Adrenal gland (tissue), 12 donors: ENCODE data around the gene MAD2L1BP. TPM values are rescaled to one million over a fixed set of nuclear protein-coding genes. Genes with fewer than 3 reads are reported as not detected.

Experiments used
- DNase-seq, 7 donors: peaks; one replicate each; pipeline ENCODE4 v3.0.0-alpha.2; 2019 to 2020
- H3K27ac ChIP-seq, 5 donors: fragments of 200-600 bp; sonication (generic) in 4 of 5; 1 replicate in 3 of 5; 2 replicates in 2 of 5; pipeline versions ENCODE4 v1.5.1 to v1.8.0; 2016 to 2020; ENCODE audit warnings: mild to moderate bottlenecking in 1 of 5
- H3K27me3 ChIP-seq: fragments of 200-600 bp; 2 replicates; pipeline ENCODE4 v1.8.0; 2021
- H3K36me3 ChIP-seq, 2 donors: fragments of 200-600 bp; replicated peaks in 1 of 2; 1 replicate in 1 of 2; 2 replicates in 1 of 2; pipeline versions ENCODE4 v1.5.1 to v1.8.0; 2018 to 2022
- H3K4me1 ChIP-seq, 2 donors: fragments of 200-600 bp; replicated peaks in 1 of 2; 1 replicate in 1 of 2; 2 replicates in 1 of 2; pipeline versions ENCODE4 v1.5.1 to v1.8.0; 2018 to 2021
- H3K4me3 ChIP-seq, 4 donors: fragments of 200-600 bp; sonication (generic) in 3 of 4; one replicate each; pipeline ENCODE4 v1.5.1; 2016 to 2018
- H3K9me3 ChIP-seq, 3 donors: fragments of 200-600 bp; sonication (generic) in 1 of 3; replicated peaks in 1 of 3; 1 replicate in 2 of 3; 2 replicates in 1 of 3; pipeline versions ENCODE4 v1.5.1 to v1.8.0; 2016 to 2021
- CTCF ChIP-seq, 6 experiments: fragments of 450-650 bp in 4 of 6; fragments of 200-600 bp in 2 of 6; sonication (generic) in 1 of 6; IDR thresholded peaks; 1 replicate in 5 of 6; 2 replicates in 1 of 6; pipeline versions ENCODE4 v1.5.1 to v1.8.0; 2016 to 2021; ENCODE audit warnings: antibody characterized with exemption in 6 of 6, mild to moderate bottlenecking in 2 of 6, moderate library complexity in 1 of 6
- POLR2A ChIP-seq, 2 donors: fragments of 450-650 bp; IDR thresholded peaks; one replicate each; pipeline ENCODE4 v1.6.1; 2017; ENCODE audit warnings: antibody characterized with exemption in 2 of 2, mild to moderate bottlenecking in 2 of 2, moderate library complexity in 1 of 2
- WGBS, 4 donors: extraction: QIAGEN DNeasy Blood & Tissue Kit in 2 of 4; methylation state at CpG; one replicate each; pipeline versions ENCODE4 v1.1.5 to v1.1.7; 2013 to 2017; 5-methylcytosine and 5-hydroxymethylcytosine counted together
- intact Hi-C, 2 donors: fragments of 100-400 bp; cut with DNase I; formaldehyde crosslinking; loops; one replicate each; pipeline versions ENCODE4 v1.14.1 to v1.15.0; 2022 to 2023
- polyA plus RNA-seq, 3 donors: library from polyadenylated mRNA; stranded (reverse); fragments of 200-250 nt in 2 of 3; fragments of 350-450 nt in 1 of 3; fragmentation: Illumina TruSeq in 1 of 3; extraction: RNeasy Lipid Tissue Mini Kit (QIAGEN cat#74804) in 1 of 3; gene quantifications; one replicate each; pipeline ENCODE4 v1.2.3, GENCODE V29; 2013 to 2014
- total RNA-seq, 9 donors: library from RNA; depleted of rRNA in 4 of 9; stranded (reverse); fragments of >200 nt in 4 of 9; fragments of 120-200 nt in 1 of 9; fragmentation: NEBNext Ultra II Directional in 1 of 9; extraction: Animal tissue kit (Norgen Biotek cat#: 25700) in 1 of 9; gene quantifications; one replicate each; pipeline versions ENCODE4 v1.1.0 to v1.2.4, GENCODE V29; 2013 to 2023
- donor health status: healthy with polysubstance abuse.
- donor health status: Bipolar disorder and iron deficiency.
- donor health status: DM: yes; HTN: yes; CAD: no.
- donor health status: DM: no; HTN: no; CAD: no.
- donor health status: DM: no; HTN: no; CAD: no.
- donor health status: DM: yes; HTN: yes; CAD: no.

The MAD2L1BP gene
- total and polyA plus RNA-seq, 12 donors = 15.2 to 112 (median 27.2) TPM

GRCh38 chr6:43687437-43688347, 52.1 kb downstream of the MAD2L1BP start, which contains the start of gene MRPS18A:
TSS of gene MRPS18A (minus strand) at chr6:43687791. CDS start at chr6:43687779, 12 bp downstream.
- Histone ChIP-seq H3K36me3 (no peaks in the 10 kb centered on the region), H3K9me3 (no peaks in the 10 kb centered on the region), H3K27ac (peak within 1 kb of the TSS in 4 of 5 donors; percentile 48 to 81 (median 74)), H3K27me3 (no peaks in the 10 kb centered on the region), H3K4me3 (peak within 1 kb of the TSS; percentile 30 to 98 (median 64)), H3K4me1 (peaks cover 7 to 19% of the 10 kb centered on the region in 2 donors)
- 0 to 9% (median 5%) methylated on average over 27 to 43 of the region's 43 CpGs for WGBS, 4 donors
- TF ChIP-seq POLR2A (IDR thresholded peaks at IDR 0.05) (peak in 1 of 2 donors; percentile 56), CTCF (IDR thresholded peaks at IDR 0.05) (no peak)
- DNase-seq = peak; percentile 75 to 87 (median 82)
- intact Hi-C loops = no loop called here

GRCh38 chr6:43689421-43689820, 53.8 kb downstream of the MAD2L1BP start:
- H3K27me3 ChIP-seq = no peaks in the 10 kb centered on the region
- H3K27ac ChIP-seq = no peak overlapping the region
- intact Hi-C loops = no loop called here
- H3K4me3 ChIP-seq = no peak overlapping the region
- 52 to 74% (median 67%) methylated on average over 2 of the region's 2 CpGs for WGBS, 4 donors
- H3K4me1 ChIP-seq = peaks cover 7 to 19% of the 10 kb centered on the region in 2 donors
- H3K9me3 ChIP-seq = no peaks in the 10 kb centered on the region
- no peak for TF ChIP-seq POLR2A (IDR thresholded peaks at IDR 0.05)
- TF ChIP-seq CTCF (IDR thresholded peaks at IDR 0.05) = no peak
- H3K36me3 ChIP-seq = no peaks in the 10 kb centered on the region
- DNase-seq = no peak

Other genes with a start within 250 kb of the MAD2L1BP start
- gene ABCC10, start 208.3 kb upstream of the MAD2L1BP start, total RNA-seq = 10 to 100 TPM; 19.1 to 40.0 (median 24.2) TPM
- 100 to 1,000 TPM in 1 of 3 donors, 10 to 100 TPM in 1, 1 to 10 TPM in 1; 8.5 to 123 (median 70.7) TPM for gene ABCC10, start 208.3 kb upstream of the MAD2L1BP start, polyA plus RNA-seq
- gene DLK2, start 180.3 kb upstream of the MAD2L1BP start, total RNA-seq = 1 to 10 TPM in 4 of 9 donors, under 1 TPM in 2, not detected in 3; 0.14 to 3.9 (median 1.4) TPM
- 1 to 10 TPM in 1 of 3 donors, under 1 TPM in 1, not detected in 1; 0.64 to 1.0 TPM for gene DLK2, start 180.3 kb upstream of the MAD2L1BP start, polyA plus RNA-seq
- 10 to 100 TPM; 23.1 to 66.0 (median 32.5) TPM for gene TJAP1, start 158.3 kb upstream of the MAD2L1BP start, total RNA-seq
- 10 to 100 TPM; 17.6 to 77.5 (median 54.4) TPM for gene TJAP1, start 158.3 kb upstream of the MAD2L1BP start, polyA plus RNA-seq
- gene LRRC73, start 125.5 kb upstream of the MAD2L1BP start, total RNA-seq = 10 to 100 TPM in 3 of 9 donors, 1 to 10 TPM in 6; 1.4 to 15.0 (median 4.4) TPM
- 1 to 10 TPM; 2.8 to 4.0 (median 3.1) TPM for gene LRRC73, start 125.5 kb upstream of the MAD2L1BP start, polyA plus RNA-seq
- 100 to 1,000 TPM; 121 to 271 (median 170) TPM for gene YIPF3, start 118.9 kb upstream of the MAD2L1BP start, total RNA-seq
- 100 to 1,000 TPM in 1 of 3 donors, 10 to 100 TPM in 2; 78.1 to 139 (median 98.0) TPM for gene YIPF3, start 118.9 kb upstream of the MAD2L1BP start, polyA plus RNA-seq
- 10 to 100 TPM; 16.8 to 54.4 (median 30.3) TPM for gene POLR1C, start 118.8 kb upstream of the MAD2L1BP start, total RNA-seq
- 10 to 100 TPM; 36.7 to 67.2 (median 50.7) TPM for gene POLR1C, start 118.8 kb upstream of the MAD2L1BP start, polyA plus RNA-seq
- 10 to 100 TPM; 16.1 to 70.6 (median 22.9) TPM for gene XPO5, start 59.8 kb upstream of the MAD2L1BP start, total RNA-seq
- 10 to 100 TPM; 10.9 to 26.2 (median 14.8) TPM for gene XPO5, start 59.8 kb upstream of the MAD2L1BP start, polyA plus RNA-seq
- 10 to 100 TPM in 8 of 9 donors, 1 to 10 TPM in 1; 7.5 to 25.0 (median 14.0) TPM for gene POLH, start 59.7 kb upstream of the MAD2L1BP start, total RNA-seq
- gene POLH, start 59.7 kb upstream of the MAD2L1BP start, polyA plus RNA-seq = 10 to 100 TPM in 1 of 3 donors, 1 to 10 TPM in 2; 1.5 to 10.3 (median 2.7) TPM
- 10 to 100 TPM; 16.5 to 59.3 (median 43.2) TPM for gene GTPBP2, start 6.6 kb upstream of the MAD2L1BP start, total RNA-seq
- gene GTPBP2, start 6.6 kb upstream of the MAD2L1BP start, polyA plus RNA-seq = 10 to 100 TPM; 26.9 to 73.5 (median 65.1) TPM
- gene RSPH9, start 9.2 kb downstream of the MAD2L1BP start, total RNA-seq = under 1 TPM in 7 of 9 donors, not detected in 2; 0.20 to 1.00 (median 0.35) TPM
- under 1 TPM; 0.22 to 0.72 (median 0.71) TPM for gene RSPH9, start 9.2 kb downstream of the MAD2L1BP start, polyA plus RNA-seq
- gene MRPS18A, start 52.0 kb downstream of the MAD2L1BP start, total RNA-seq = 100 to 1,000 TPM in 1 of 9 donors, 10 to 100 TPM in 8; 47.8 to 119 (median 52.9) TPM
- 10 to 100 TPM; 24.8 to 75.1 (median 33.1) TPM for gene MRPS18A, start 52.0 kb downstream of the MAD2L1BP start, polyA plus RNA-seq
- gene VEGFA, start 134.4 kb downstream of the MAD2L1BP start, total RNA-seq = 100 to 1,000 TPM in 4 of 9 donors, 10 to 100 TPM in 5; 31.5 to 343 (median 71.0) TPM
- 100 to 1,000 TPM in 2 of 3 donors, 10 to 100 TPM in 1; 89.5 to 146 (median 129) TPM for gene VEGFA, start 134.4 kb downstream of the MAD2L1BP start, polyA plus RNA-seq